Adrenal gland (tissue), 12 donors: ENCODE measurements around the gene LPGAT1. TPM values are rescaled to one million over a fixed set of nuclear protein-coding genes. Genes with fewer than 3 reads are reported as not detected.
A peak's percentile ranks its signal among the peaks of the same experiment; 100 is the strongest.

Experiments used
- DNase-seq, 7 donors: peaks; one replicate each; pipeline ENCODE4 v3.0.0-alpha.2; 2019 to 2020
- H3K27ac ChIP-seq, 5 donors: fragments of 200-600 bp; sonication (generic) in 4 of 5; 1 replicate in 3 of 5; 2 replicates in 2 of 5; pipeline versions ENCODE4 v1.5.1 to v1.8.0; 2016 to 2020; ENCODE audit warnings: mild to moderate bottlenecking in 1 of 5
- H3K27me3 ChIP-seq: fragments of 200-600 bp; 2 replicates; pipeline ENCODE4 v1.8.0; 2021
- H3K36me3 ChIP-seq, 2 donors: fragments of 200-600 bp; replicated peaks in 1 of 2; 1 replicate in 1 of 2; 2 replicates in 1 of 2; pipeline versions ENCODE4 v1.5.1 to v1.8.0; 2018 to 2022
- H3K4me1 ChIP-seq, 2 donors: fragments of 200-600 bp; replicated peaks in 1 of 2; 1 replicate in 1 of 2; 2 replicates in 1 of 2; pipeline versions ENCODE4 v1.5.1 to v1.8.0; 2018 to 2021
- H3K4me3 ChIP-seq, 4 donors: fragments of 200-600 bp; sonication (generic) in 3 of 4; one replicate each; pipeline ENCODE4 v1.5.1; 2016 to 2018
- H3K9me3 ChIP-seq, 3 donors: fragments of 200-600 bp; sonication (generic) in 1 of 3; replicated peaks in 1 of 3; 1 replicate in 2 of 3; 2 replicates in 1 of 3; pipeline versions ENCODE4 v1.5.1 to v1.8.0; 2016 to 2021
- POLR2A ChIP-seq, 2 donors: fragments of 450-650 bp; IDR thresholded peaks; one replicate each; pipeline ENCODE4 v1.6.1; 2017; ENCODE audit warnings: antibody characterized with exemption in 2 of 2, mild to moderate bottlenecking in 2 of 2, moderate library complexity in 1 of 2
- WGBS, 4 donors: extraction: QIAGEN DNeasy Blood & Tissue Kit in 2 of 4; methylation state at CpG; one replicate each; pipeline versions ENCODE4 v1.1.5 to v1.1.7; 2013 to 2017; 5-methylcytosine and 5-hydroxymethylcytosine counted together
- intact Hi-C, 2 donors: fragments of 100-400 bp; cut with DNase I; formaldehyde crosslinking; loops; one replicate each; pipeline versions ENCODE4 v1.14.1 to v1.15.0; 2022 to 2023
- polyA plus RNA-seq, 3 donors: library from polyadenylated mRNA; stranded (reverse); fragments of 200-250 nt in 2 of 3; fragments of 350-450 nt in 1 of 3; fragmentation: Illumina TruSeq in 1 of 3; extraction: RNeasy Lipid Tissue Mini Kit (QIAGEN cat#74804) in 1 of 3; gene quantifications; one replicate each; pipeline ENCODE4 v1.2.3, GENCODE V29; 2013 to 2014
- total RNA-seq, 9 donors: library from RNA; depleted of rRNA in 4 of 9; stranded (reverse); fragments of >200 nt in 4 of 9; fragments of 120-200 nt in 1 of 9; fragmentation: NEBNext Ultra II Directional in 1 of 9; extraction: Animal tissue kit (Norgen Biotek cat#: 25700) in 1 of 9; gene quantifications; one replicate each; pipeline versions ENCODE4 v1.1.0 to v1.2.4, GENCODE V29; 2013 to 2023
- TF ChIP-seq, protein P1 (sequence below), 6 experiments: fragments of 450-650 bp in 4 of 6; fragments of 200-600 bp in 2 of 6; sonication (generic) in 1 of 6; IDR thresholded peaks; 1 replicate in 5 of 6; 2 replicates in 1 of 6; pipeline versions ENCODE4 v1.5.1 to v1.8.0; 2016 to 2021; ENCODE audit warnings: antibody characterized with exemption in 6 of 6, mild to moderate bottlenecking in 2 of 6, moderate library complexity in 1 of 6
- donor health status: healthy with polysubstance abuse.
- donor health status: Bipolar disorder and iron deficiency.
- donor health status: DM: yes; HTN: yes; CAD: no.
- donor health status: DM: no; HTN: no; CAD: no.
- donor health status: DM: no; HTN: no; CAD: no.
- donor health status: DM: yes; HTN: yes; CAD: no.

The LPGAT1 gene
- total and polyA plus RNA-seq, 12 donors, result 10.7 to 113 (median 75.6) TPM

- WGBS, 4 donors, result 14 to 33% (median 21%) methylated on average over 1 of the region's 1 CpG
- no peak overlapping the region for H3K4me3 ChIP-seq
- no peaks in the 10 kb centered on the region for H3K9me3 ChIP-seq
- H3K36me3 ChIP-seq, result peaks cover 0 to 6% of the 10 kb centered on the region in 2 donors
- peaks cover 16 to 31% of the 10 kb centered on the region in 2 donors for H3K4me1 ChIP-seq
- intact Hi-C loops, result no loop called here
- no peaks in the 10 kb centered on the region for H3K27me3 ChIP-seq
- DNase-seq, result no peak
- no peak for TF ChIP-seq POLR2A (IDR thresholded peaks at IDR 0.05)
- TF ChIP-seq, protein P1, sequence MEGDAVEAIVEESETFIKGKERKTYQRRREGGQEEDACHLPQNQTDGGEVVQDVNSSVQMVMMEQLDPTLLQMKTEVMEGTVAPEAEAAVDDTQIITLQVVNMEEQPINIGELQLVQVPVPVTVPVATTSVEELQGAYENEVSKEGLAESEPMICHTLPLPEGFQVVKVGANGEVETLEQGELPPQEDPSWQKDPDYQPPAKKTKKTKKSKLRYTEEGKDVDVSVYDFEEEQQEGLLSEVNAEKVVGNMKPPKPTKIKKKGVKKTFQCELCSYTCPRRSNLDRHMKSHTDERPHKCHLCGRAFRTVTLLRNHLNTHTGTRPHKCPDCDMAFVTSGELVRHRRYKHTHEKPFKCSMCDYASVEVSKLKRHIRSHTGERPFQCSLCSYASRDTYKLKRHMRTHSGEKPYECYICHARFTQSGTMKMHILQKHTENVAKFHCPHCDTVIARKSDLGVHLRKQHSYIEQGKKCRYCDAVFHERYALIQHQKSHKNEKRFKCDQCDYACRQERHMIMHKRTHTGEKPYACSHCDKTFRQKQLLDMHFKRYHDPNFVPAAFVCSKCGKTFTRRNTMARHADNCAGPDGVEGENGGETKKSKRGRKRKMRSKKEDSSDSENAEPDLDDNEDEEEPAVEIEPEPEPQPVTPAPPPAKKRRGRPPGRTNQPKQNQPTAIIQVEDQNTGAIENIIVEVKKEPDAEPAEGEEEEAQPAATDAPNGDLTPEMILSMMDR (IDR thresholded peaks at IDR 0.05), result no peak
- no peak overlapping the region for H3K27ac ChIP-seq
Measured at GRCh38 chr1:211783897-211784296, 46.7 kb downstream of the LPGAT1 start.

DNA sequence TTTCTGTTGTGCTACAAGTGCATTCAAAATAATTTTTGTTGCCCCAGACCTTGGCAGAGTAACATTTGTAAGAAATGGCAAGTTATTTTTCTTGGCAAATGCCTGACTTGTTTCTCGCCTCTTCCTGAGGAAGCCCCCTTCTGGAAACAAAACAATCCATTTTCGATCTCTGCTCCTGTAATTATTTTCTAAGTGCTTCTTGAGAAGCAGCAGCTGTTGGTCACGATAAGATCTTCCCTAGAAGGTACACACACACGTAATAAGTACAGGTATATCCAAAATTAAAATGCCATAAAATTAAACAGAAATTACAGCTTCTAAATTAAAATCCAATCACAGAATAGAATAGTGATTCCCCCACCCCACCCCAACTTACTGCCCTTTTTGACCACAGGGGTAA lies 47.3 kb downstream of the LPGAT1 start:
- no peak for TF ChIP-seq POLR2A (IDR thresholded peaks at IDR 0.05)
- TF ChIP-seq, protein P1 (IDR thresholded peaks at IDR 0.05), result no peak
- H3K27me3 ChIP-seq, result no peaks in the 10 kb centered on the region
- no peak overlapping the region for H3K27ac ChIP-seq
- H3K36me3 ChIP-seq, result peaks cover 0 to 7% of the 10 kb centered on the region in 2 donors
- H3K4me3 ChIP-seq, result no peak overlapping the region
- intact Hi-C loops, result no loop called here
- DNase-seq, result no peak
- H3K9me3 ChIP-seq, result no peaks in the 10 kb centered on the region
- WGBS, 4 donors, result 34 to 56% (median 54%) methylated on average over 4 of the region's 4 CpGs
- peaks cover 16 to 31% of the 10 kb centered on the region in 2 donors for H3K4me1 ChIP-seq

GRCh38 chr1:211781260-211781659 lies 49.3 kb downstream of the LPGAT1 start:
- Histone ChIP-seq H3K9me3 (no peaks in the 10 kb centered on the region), H3K27ac (peak overlapping the region in 4 of 5 donors; percentile 39 to 64 (median 56)), H3K27me3 (no peaks in the 10 kb centered on the region), H3K36me3 (peaks cover 0 to 10% of the 10 kb centered on the region in 2 donors), H3K4me3 (peak overlapping the region in 1 of 4 donors; percentile 31), H3K4me1 (peaks cover 16 to 31% of the 10 kb centered on the region in 2 donors)
- WGBS, 4 donors, result 20 to 23% (median 21%) methylated on average over 2 of the region's 2 CpGs
- DNase-seq, result peak in 3 of 7 donors; percentile 21 to 46 (median 34)
- TF ChIP-seq POLR2A (IDR thresholded peaks at IDR 0.05), result no peak
- TF ChIP-seq, protein P1 (IDR thresholded peaks at IDR 0.05), result no peak
- intact Hi-C loops, result no loop called here

DNA sequence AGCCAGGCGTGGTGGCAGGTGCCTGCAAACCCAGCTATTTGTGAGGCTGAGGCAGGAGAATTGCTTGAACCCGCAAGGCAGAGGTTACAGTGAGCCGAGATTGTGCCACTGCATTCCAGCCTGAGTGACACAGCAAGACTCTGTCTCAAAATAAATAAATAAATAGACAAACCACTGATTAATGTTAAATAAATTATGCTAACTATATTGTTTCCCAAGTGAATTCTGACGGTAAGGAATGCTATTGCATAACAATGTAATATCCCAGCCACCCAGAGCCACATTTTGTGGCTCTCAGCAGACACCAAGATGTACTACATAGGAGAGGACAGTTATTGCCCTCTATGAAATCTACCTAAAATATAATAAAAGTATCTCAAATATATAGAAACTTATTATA lies 55.4 kb downstream of the LPGAT1 start:
- H3K27me3 ChIP-seq, result no peaks in the 10 kb centered on the region
- no peaks in the 10 kb centered on the region for H3K9me3 ChIP-seq
- peaks cover 0 to 10% of the 10 kb centered on the region in 2 donors for H3K36me3 ChIP-seq
- 77 to 83% (median 81%) methylated on average over 4 of the region's 4 CpGs for WGBS, 4 donors
- DNase-seq, result no peak
- H3K4me1 ChIP-seq, result no peaks in the 10 kb centered on the region
- H3K27ac ChIP-seq, result no peak overlapping the region
- TF ChIP-seq, protein P1 (IDR thresholded peaks at IDR 0.05), result no peak
- TF ChIP-seq POLR2A (IDR thresholded peaks at IDR 0.05), result no peak
- intact Hi-C loops, result no loop called here
- no peak overlapping the region for H3K4me3 ChIP-seq
